ENCODE results near the gene DAAM2. TPM values are rescaled to one million over a fixed set of nuclear protein-coding genes. Genes with fewer than 3 reads are reported as not detected.

Gene DAAM2
- total RNA-seq, 2 experiments from 2014 or later: 0.09 to 1.1 TPM

DNA sequence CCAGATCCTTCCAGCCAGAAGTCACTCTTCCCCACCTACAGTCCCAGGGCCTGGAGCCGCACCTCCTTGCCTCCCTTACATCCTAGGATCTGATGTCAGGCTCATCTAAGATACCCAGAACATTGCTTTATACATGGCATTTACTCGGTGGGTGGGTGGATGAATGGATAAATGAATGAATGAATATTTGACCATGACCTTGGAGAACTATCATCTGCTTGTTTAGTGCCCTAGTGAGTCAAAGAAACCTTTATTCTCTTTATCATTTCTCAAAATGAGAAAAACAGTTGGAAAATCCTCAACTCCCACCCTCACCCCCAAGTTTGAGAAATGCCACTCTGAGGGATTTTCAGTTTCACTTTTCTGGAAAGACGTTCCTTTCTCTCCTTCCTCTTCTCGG, 56.0 kb downstream of the DAAM2 start:
- Histone ChIP-seq H3K79me2 (ENCODE audit: insufficient read depth, low read depth, low read length) (no peaks in the 10 kb centered on the region), H3K4me1 (ENCODE audit: insufficient read depth, low read length, poor library complexity, severe bottlenecking) (peaks cover 42% of the 10 kb centered on the region), H4K20me1 (ENCODE audit: insufficient read depth, low read length) (no peaks in the 10 kb centered on the region), H3K27ac (ENCODE audit: low read depth, low read length, poor library complexity, severe bottlenecking) (no peak overlapping the region), H3K4me3 (ENCODE audit: low read depth, low read length, poor library complexity, severe bottlenecking) (no peak overlapping the region), H3K9me3 (ENCODE audit: low read length) (no peaks in the 10 kb centered on the region), H3K9me2 (ENCODE audit: insufficient read depth, low read length) (no peaks in the 10 kb centered on the region), H3K36me3 (ENCODE audit: insufficient read depth, low read length) (no peaks in the 10 kb centered on the region), H2AFZ (ENCODE audit: low read length) (no peak overlapping the region), H3K4me2 (ENCODE audit: low read length) (no peak overlapping the region)
- ChIA-PET CTCF (ENCODE audit: unreplicated experiment) (no interaction called here), POLR2A (interaction anchor here (0.6 kb wide), 1 partner anchor 44 kb away, joined by 3 read pairs; no protein-coding TSS in a partner anchor)
- TF ChIP-seq, protein P1, sequence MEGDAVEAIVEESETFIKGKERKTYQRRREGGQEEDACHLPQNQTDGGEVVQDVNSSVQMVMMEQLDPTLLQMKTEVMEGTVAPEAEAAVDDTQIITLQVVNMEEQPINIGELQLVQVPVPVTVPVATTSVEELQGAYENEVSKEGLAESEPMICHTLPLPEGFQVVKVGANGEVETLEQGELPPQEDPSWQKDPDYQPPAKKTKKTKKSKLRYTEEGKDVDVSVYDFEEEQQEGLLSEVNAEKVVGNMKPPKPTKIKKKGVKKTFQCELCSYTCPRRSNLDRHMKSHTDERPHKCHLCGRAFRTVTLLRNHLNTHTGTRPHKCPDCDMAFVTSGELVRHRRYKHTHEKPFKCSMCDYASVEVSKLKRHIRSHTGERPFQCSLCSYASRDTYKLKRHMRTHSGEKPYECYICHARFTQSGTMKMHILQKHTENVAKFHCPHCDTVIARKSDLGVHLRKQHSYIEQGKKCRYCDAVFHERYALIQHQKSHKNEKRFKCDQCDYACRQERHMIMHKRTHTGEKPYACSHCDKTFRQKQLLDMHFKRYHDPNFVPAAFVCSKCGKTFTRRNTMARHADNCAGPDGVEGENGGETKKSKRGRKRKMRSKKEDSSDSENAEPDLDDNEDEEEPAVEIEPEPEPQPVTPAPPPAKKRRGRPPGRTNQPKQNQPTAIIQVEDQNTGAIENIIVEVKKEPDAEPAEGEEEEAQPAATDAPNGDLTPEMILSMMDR (conservative IDR thresholded peaks at IDR 0.05; ENCODE audit: low read length): no peak
- no peak for TF ChIP-seq EZH2phosphoT487 (IDR thresholded peaks at IDR 0.05; ENCODE audit: borderline replicate concordance, low read depth, low read length)
- no peak for DNase-seq (ENCODE audit: low spot score)
- no TSS peak for BruUV-seq (replicated peaks)
- intact Hi-C loops (cut with micrococcal nuclease; ENCODE audit: unreplicated experiment): no loop called here

DNA sequence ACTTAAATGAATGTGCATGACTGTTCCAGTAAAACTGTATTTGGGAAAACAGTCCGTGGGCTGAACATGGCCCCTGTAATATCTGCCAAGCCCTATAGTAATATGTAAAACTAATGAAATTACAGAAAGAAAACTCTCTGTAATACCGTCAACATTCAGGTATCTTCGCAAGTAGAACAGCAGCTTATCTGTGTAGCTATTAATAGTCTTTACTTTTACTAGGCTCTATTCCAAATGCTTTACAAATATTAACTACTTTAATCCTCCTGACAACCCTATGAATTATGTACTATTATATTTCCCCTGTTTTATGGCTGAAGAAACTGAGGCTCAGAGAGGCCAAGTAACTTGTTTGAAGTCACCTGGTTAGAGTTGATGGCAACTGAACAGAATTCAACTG, 57.1 kb downstream of the DAAM2 start:
- no peaks in the 10 kb centered on the region for H3K79me2 ChIP-seq (ENCODE audit: insufficient read depth, low read depth, low read length)
- peak overlapping the region; percentile 68; the same call in 1 of the 2 replicates for H3K4me2 ChIP-seq (ENCODE audit: low read length)
- CTCF ChIA-PET (ENCODE audit: unreplicated experiment): no interaction called here
- no peak for TF ChIP-seq EZH2phosphoT487 (IDR thresholded peaks at IDR 0.05; ENCODE audit: borderline replicate concordance, low read depth, low read length)
- TF ChIP-seq, protein P1 (conservative IDR thresholded peaks at IDR 0.05; ENCODE audit: low read length): no peak
- no peaks in the 10 kb centered on the region for H3K9me2 ChIP-seq (ENCODE audit: insufficient read depth, low read length)
- intact Hi-C loops (cut with micrococcal nuclease; ENCODE audit: unreplicated experiment): no loop called here
- no peaks in the 10 kb centered on the region for H3K9me3 ChIP-seq (ENCODE audit: low read length)
- H3K4me1 ChIP-seq (ENCODE audit: insufficient read depth, low read length, poor library complexity, severe bottlenecking): peaks cover 49% of the 10 kb centered on the region
- no peaks in the 10 kb centered on the region for H4K20me1 ChIP-seq (ENCODE audit: insufficient read depth, low read length)
- POLR2A ChIA-PET: interaction anchor here (0.6 to 4.9 kb wide), 2 partner anchors 8 to 36 kb away, joined by 3 to 39 read pairs; no protein-coding TSS in a partner anchor
- H3K27ac ChIP-seq (ENCODE audit: low read depth, low read length, poor library complexity, severe bottlenecking): no peak overlapping the region
- H3K4me3 ChIP-seq (ENCODE audit: low read depth, low read length, poor library complexity, severe bottlenecking): no peak overlapping the region
- DNase-seq (ENCODE audit: low spot score): no peak
- peak overlapping the region; percentile 71; the same call in 1 of the 2 replicates for H2AFZ ChIP-seq (ENCODE audit: low read length)
- H3K36me3 ChIP-seq (ENCODE audit: insufficient read depth, low read length): no peaks in the 10 kb centered on the region
- BruUV-seq (replicated peaks): no TSS peak

DNA sequence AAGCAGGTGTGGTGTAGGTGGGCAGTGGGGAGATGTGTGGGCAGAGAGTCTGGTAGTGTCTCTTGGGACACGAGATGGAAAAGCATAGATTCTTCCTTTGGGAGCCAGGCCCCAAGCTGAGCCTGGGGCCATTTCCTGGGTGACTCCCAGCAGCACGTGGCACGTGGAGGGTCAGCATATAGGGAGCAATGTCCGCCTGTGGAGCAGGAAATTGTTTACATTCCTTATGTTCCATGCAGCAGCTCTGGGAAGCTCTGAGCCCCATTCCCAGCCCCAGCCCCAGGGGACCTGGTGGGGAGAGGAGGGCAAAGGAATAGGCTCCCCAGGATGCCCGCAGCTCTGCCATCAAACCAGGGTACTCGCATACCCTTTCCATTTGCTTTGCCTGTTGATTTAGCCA, 57.6 kb downstream of the DAAM2 start:
- ChIA-PET CTCF (ENCODE audit: unreplicated experiment) (no interaction called here), POLR2A (interaction anchor here (0.6 to 4.9 kb wide), 2 partner anchors 8 to 37 kb away, joined by 3 to 39 read pairs; no protein-coding TSS in a partner anchor)
- peak overlapping the region; percentile 71 for H2AFZ ChIP-seq (ENCODE audit: low read length)
- H3K4me3 ChIP-seq (ENCODE audit: low read depth, low read length, poor library complexity, severe bottlenecking): no peak overlapping the region
- peak overlapping the region; percentile 68 for H3K4me2 ChIP-seq (ENCODE audit: low read length)
- no peak for DNase-seq (ENCODE audit: low spot score)
- H3K79me2 ChIP-seq (ENCODE audit: insufficient read depth, low read depth, low read length): no peaks in the 10 kb centered on the region
- H3K4me1 ChIP-seq (ENCODE audit: insufficient read depth, low read length, poor library complexity, severe bottlenecking): peaks cover 49% of the 10 kb centered on the region
- no peaks in the 10 kb centered on the region for H4K20me1 ChIP-seq (ENCODE audit: insufficient read depth, low read length)
- TF ChIP-seq, protein P1 (conservative IDR thresholded peaks at IDR 0.05; ENCODE audit: low read length): no peak
- no peak for TF ChIP-seq EZH2phosphoT487 (IDR thresholded peaks at IDR 0.05; ENCODE audit: borderline replicate concordance, low read depth, low read length)
- intact Hi-C loops (cut with micrococcal nuclease; ENCODE audit: unreplicated experiment): loop anchor here (2.0 kb wide), 1 partner anchor 37 kb away; no protein-coding TSS in a partner anchor
- H3K9me3 ChIP-seq (ENCODE audit: low read length): no peaks in the 10 kb centered on the region
- peak overlapping the region; percentile 87 for H3K27ac ChIP-seq (ENCODE audit: low read depth, low read length, poor library complexity, severe bottlenecking)
- no TSS peak for BruUV-seq (replicated peaks)
- H3K9me2 ChIP-seq (ENCODE audit: insufficient read depth, low read length): no peaks in the 10 kb centered on the region
- H3K36me3 ChIP-seq (ENCODE audit: insufficient read depth, low read length): no peaks in the 10 kb centered on the region

Data from OCI-LY7 (cell line).